Liver (tissue), 3 donors: Measurements from ENCODE around the gene IRS1.

ENCODE experiments used
- FOXA1 ChIP-seq: IDR thresholded peaks from 2 replicates; pipeline ENCODE4 v1.6.1; 2016; ENCODE audit warnings: antibody characterized with exemption
- GABPA ChIP-seq, 2 donors: IDR thresholded peaks in 1 of 2; conservative IDR thresholded peaks in 1 of 2; 2 replicates each; pipeline ENCODE4 v1.6.1; 2016; ENCODE audit warnings: antibody characterized with exemption in 2 of 2, mild to moderate bottlenecking in 1 of 2, moderate library complexity in 1 of 2
- SP1 ChIP-seq: IDR thresholded peaks from 2 replicates; pipeline ENCODE4 v1.6.1; 2018; ENCODE audit warnings: antibody characterized with exemption, mild to moderate bottlenecking
- TF ChIP-seq, protein P1 (sequence below): fragments of 150-350 bp; IDR thresholded peaks from 2 replicates; pipeline ENCODE4 v1.5.1; 2017; ENCODE audit warnings: improper control_type of control experiment, low read depth, low read length; ENCODE audit not compliant: missing input control
- TF ChIP-seq, protein P2 (sequence below): IDR thresholded peaks from 2 replicates; pipeline ENCODE4 v1.6.1; 2016; ENCODE audit warnings: antibody characterized with exemption, mild to moderate bottlenecking
- TF ChIP-seq, protein P3 (sequence below): IDR thresholded peaks from 2 replicates; pipeline ENCODE4 v1.6.1; 2016; ENCODE audit warnings: antibody characterized with exemption
- donor health status: healthy.
- donor health status: healthy.

DNA sequence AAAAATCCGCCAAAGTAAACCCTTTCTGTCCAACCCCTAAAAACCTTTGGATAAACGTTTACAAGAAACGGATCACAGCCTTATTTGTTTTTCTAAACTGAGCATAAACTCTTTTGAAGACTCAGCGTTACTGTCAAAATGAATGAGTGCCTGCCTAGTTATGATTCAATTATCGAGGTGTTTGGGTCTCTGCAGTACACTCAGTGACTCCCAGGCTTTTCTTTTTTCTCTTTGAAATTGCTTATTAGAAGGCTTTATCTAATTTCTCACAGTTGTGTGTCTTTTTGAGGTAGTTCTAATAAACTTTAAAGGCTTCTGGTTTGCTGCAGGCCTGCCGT lies 36.9 kb upstream of the IRS1 start:
- TF ChIP-seq, protein P1, sequence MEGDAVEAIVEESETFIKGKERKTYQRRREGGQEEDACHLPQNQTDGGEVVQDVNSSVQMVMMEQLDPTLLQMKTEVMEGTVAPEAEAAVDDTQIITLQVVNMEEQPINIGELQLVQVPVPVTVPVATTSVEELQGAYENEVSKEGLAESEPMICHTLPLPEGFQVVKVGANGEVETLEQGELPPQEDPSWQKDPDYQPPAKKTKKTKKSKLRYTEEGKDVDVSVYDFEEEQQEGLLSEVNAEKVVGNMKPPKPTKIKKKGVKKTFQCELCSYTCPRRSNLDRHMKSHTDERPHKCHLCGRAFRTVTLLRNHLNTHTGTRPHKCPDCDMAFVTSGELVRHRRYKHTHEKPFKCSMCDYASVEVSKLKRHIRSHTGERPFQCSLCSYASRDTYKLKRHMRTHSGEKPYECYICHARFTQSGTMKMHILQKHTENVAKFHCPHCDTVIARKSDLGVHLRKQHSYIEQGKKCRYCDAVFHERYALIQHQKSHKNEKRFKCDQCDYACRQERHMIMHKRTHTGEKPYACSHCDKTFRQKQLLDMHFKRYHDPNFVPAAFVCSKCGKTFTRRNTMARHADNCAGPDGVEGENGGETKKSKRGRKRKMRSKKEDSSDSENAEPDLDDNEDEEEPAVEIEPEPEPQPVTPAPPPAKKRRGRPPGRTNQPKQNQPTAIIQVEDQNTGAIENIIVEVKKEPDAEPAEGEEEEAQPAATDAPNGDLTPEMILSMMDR: no peak
- TF ChIP-seq, protein P2, sequence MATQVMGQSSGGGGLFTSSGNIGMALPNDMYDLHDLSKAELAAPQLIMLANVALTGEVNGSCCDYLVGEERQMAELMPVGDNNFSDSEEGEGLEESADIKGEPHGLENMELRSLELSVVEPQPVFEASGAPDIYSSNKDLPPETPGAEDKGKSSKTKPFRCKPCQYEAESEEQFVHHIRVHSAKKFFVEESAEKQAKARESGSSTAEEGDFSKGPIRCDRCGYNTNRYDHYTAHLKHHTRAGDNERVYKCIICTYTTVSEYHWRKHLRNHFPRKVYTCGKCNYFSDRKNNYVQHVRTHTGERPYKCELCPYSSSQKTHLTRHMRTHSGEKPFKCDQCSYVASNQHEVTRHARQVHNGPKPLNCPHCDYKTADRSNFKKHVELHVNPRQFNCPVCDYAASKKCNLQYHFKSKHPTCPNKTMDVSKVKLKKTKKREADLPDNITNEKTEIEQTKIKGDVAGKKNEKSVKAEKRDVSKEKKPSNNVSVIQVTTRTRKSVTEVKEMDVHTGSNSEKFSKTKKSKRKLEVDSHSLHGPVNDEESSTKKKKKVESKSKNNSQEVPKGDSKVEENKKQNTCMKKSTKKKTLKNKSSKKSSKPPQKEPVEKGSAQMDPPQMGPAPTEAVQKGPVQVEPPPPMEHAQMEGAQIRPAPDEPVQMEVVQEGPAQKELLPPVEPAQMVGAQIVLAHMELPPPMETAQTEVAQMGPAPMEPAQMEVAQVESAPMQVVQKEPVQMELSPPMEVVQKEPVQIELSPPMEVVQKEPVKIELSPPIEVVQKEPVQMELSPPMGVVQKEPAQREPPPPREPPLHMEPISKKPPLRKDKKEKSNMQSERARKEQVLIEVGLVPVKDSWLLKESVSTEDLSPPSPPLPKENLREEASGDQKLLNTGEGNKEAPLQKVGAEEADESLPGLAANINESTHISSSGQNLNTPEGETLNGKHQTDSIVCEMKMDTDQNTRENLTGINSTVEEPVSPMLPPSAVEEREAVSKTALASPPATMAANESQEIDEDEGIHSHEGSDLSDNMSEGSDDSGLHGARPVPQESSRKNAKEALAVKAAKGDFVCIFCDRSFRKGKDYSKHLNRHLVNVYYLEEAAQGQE: no peak
- TF ChIP-seq GABPA (IDR thresholded peaks at IDR 0.05 in 1 of 2, conservative IDR thresholded peaks at IDR 0.05 in 1 of 2): no peak
- TF ChIP-seq SP1: no peak
- no peak for TF ChIP-seq FOXA1
- TF ChIP-seq, protein P3, sequence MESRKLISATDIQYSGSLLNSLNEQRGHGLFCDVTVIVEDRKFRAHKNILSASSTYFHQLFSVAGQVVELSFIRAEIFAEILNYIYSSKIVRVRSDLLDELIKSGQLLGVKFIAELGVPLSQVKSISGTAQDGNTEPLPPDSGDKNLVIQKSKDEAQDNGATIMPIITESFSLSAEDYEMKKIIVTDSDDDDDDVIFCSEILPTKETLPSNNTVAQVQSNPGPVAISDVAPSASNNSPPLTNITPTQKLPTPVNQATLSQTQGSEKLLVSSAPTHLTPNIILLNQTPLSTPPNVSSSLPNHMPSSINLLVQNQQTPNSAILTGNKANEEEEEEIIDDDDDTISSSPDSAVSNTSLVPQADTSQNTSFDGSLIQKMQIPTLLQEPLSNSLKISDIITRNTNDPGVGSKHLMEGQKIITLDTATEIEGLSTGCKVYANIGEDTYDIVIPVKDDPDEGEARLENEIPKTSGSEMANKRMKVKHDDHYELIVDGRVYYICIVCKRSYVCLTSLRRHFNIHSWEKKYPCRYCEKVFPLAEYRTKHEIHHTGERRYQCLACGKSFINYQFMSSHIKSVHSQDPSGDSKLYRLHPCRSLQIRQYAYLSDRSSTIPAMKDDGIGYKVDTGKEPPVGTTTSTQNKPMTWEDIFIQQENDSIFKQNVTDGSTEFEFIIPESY: no peak
